Measurements from ENCODE around the gene GARRE1. TPM values are rescaled to one million over a fixed set of nuclear protein-coding genes. Genes with fewer than 3 reads are reported as not detected.

Gene GARRE1
- total and polyA plus RNA-seq, 2 of the 4 experiments (the other 2 are of a cell fraction), result 13.8 to 16.9 TPM

GRCh38 chr19:34229721-34230120 lies 24.6 kb upstream of the GARRE1 start:
- Histone ChIP-seq H3K4me1 (ENCODE audit: control insufficient read depth, insufficient read depth, low read length) (peaks cover 19% of the 10 kb centered on the region), H3K27ac (ENCODE audit: insufficient read depth, low read length) (no peak overlapping the region), H4K20me1 (ENCODE audit: insufficient read depth, low read length) (peaks cover 29% of the 10 kb centered on the region), H3K9me3 (ENCODE audit: control insufficient read depth, insufficient read depth, low read length) (no peaks in the 10 kb centered on the region), H3K4me3 (ENCODE audit: insufficient read depth, low read depth, low read length) (no peak overlapping the region), H3K4me2 (ENCODE audit: low read depth, low read length) (no peak overlapping the region), H2BK5ac (ENCODE audit: low read depth, low read length, poor library complexity, severe bottlenecking) (no peak overlapping the region), H2AK9ac (replicated peaks; ENCODE audit: low read depth, low read length, poor library complexity) (no peak overlapping the region), H3K56ac (ENCODE audit: extremely low read depth, insufficient read depth, low read length) (no peak overlapping the region), H3K36me3 (ENCODE audit: control insufficient read depth, insufficient read depth, low read length) (peaks cover 31% of the 10 kb centered on the region), H4K8ac (ENCODE audit: low read depth in 2 of 2, low read length in 2 of 2) (no peak overlapping the region), H2BK15ac (ENCODE audit: low read depth, low read length) (no peak overlapping the region), H3K4ac (ENCODE audit: low read depth, low read length) (0 out of 2 replicates have a peak overlapping the region, but pooled peaks have one; percentile 9), H3K9ac (ENCODE audit: low read depth, low read length) (no peak overlapping the region), H2BK120ac (ENCODE audit: low read depth, low read length) (no peak overlapping the region), H3K9me1 (ENCODE audit: insufficient read depth, low read length) (peaks cover 24% of the 10 kb centered on the region), H2AFZ (replicated peaks; ENCODE audit: low read length, poor library complexity) (no peak overlapping the region), H2AK5ac (ENCODE audit: low read depth, low read length) (no peak overlapping the region), H3K14ac (replicated peaks; ENCODE audit: low read depth, low read length) (no peak overlapping the region), H4K5ac (ENCODE audit: low read depth, low read length) (no peak overlapping the region), H3K79me1 (ENCODE audit: low read depth in 1 of 2, low read length in 2 of 2) (peaks cover 24 to 66% of the 10 kb centered on the region in 2 experiments), H3K23ac (ENCODE audit: low read depth, low read length) (no peak overlapping the region), H3K27me3 (ENCODE audit: control insufficient read depth, insufficient read depth, low read length) (no peaks in the 10 kb centered on the region), H3K18ac (ENCODE audit: low read depth, low read length) (no peak overlapping the region), H4K91ac (ENCODE audit: insufficient read depth, low read depth, low read length) (no peak overlapping the region), H2BK20ac (ENCODE audit: low read depth, low read length) (no peak overlapping the region)
- ChIA-PET CTCF (no interaction called here), POLR2A (ENCODE audit: unreplicated experiment) (no interaction called here)
- TF ChIP-seq USF2 (IDR thresholded peaks at IDR 0.05; ENCODE audit: low read depth, low read length), result no peak
- no peak for TF ChIP-seq RAD21 (IDR thresholded peaks at IDR 0.05; ENCODE audit: low read length)
- TF ChIP-seq BHLHE40 (IDR thresholded peaks at IDR 0.05; ENCODE audit: low read depth, low read length), result no peak
- no peak for TF ChIP-seq MXI1 (IDR thresholded peaks at IDR 0.05; ENCODE audit: borderline replicate concordance, low read depth, low read length)
- no peak for TF ChIP-seq CHD1 (IDR thresholded peaks at IDR 0.05; ENCODE audit: low read depth, low read length)
- TF ChIP-seq CTCF (conservative IDR thresholded peaks at IDR 0.05; ENCODE audit: low read depth, low read length), result no peak
- no peak for TF ChIP-seq CEBPB (IDR thresholded peaks at IDR 0.05; ENCODE audit: low read depth, low read length)
- no peak for TF ChIP-seq RFX5 (IDR thresholded peaks at IDR 0.05; ENCODE audit: low read depth, low read length)
- no peak for TF ChIP-seq MAZ (IDR thresholded peaks at IDR 0.05; ENCODE audit: borderline replicate concordance, low read depth, low read length)
- TF ChIP-seq RCOR1 (IDR thresholded peaks at IDR 0.05; ENCODE audit: insufficient replicate concordance, low read length), result no peak
- TF ChIP-seq FOS (IDR thresholded peaks at IDR 0.05; ENCODE audit: low read depth, low read length), result no peak
- TF ChIP-seq NFE2L2 (IDR thresholded peaks at IDR 0.05; ENCODE audit: low read depth, low read length), result no peak
- no peak for TF ChIP-seq SMC3 (IDR thresholded peaks at IDR 0.05; ENCODE audit: low read depth, low read length)
- no peak for TF ChIP-seq MAFK (IDR thresholded peaks at IDR 0.05; ENCODE audit: low read depth, low read length)
- TF ChIP-seq POLR2A (IDR thresholded peaks at IDR 0.05; ENCODE audit: low read depth, low read length), result no peak
- no peak for TF ChIP-seq ELK1 (IDR thresholded peaks at IDR 0.05; ENCODE audit: borderline replicate concordance, low read depth, low read length)
- BruUV-seq (replicated peaks), result no TSS peak
- no peak for DNase-seq
- intact Hi-C loops (cut with micrococcal nuclease) (loop anchor here (5.0 to 10.0 kb wide), 2 partner anchors 108 to 205 kb away; no protein-coding TSS in a partner anchor), dilution Hi-C loops (cut with HindIII; ENCODE audit: low sequenced_read_pairs, unreplicated experiment) (no loop called here), in situ Hi-C loops (cut with MboI; ENCODE audit: low sequenced_read_pairs) (loop anchor here (10.0 kb wide), 1 partner anchor 105 kb away; no protein-coding TSS in a partner anchor)
- 86% methylated on average over 2 of the region's 4 CpGs; no CpG with 5 or more reads in 1 of the 2 experiments for WGBS, 2 experiments (ENCODE audit: extremely low coverage in 2 of 2, insufficient read length in 1 of 2)
- ATAC-seq (ENCODE audit: low read depth), result no peak

Data from IMR-90 (cell line).